ENCODE data around the gene TACR1.
"Not testable (repeated sequence)": the region's sequence is repeated elsewhere in the genome, so short reads cannot be mapped to it uniquely, and the experiment has no call there.

The TACR1 gene

GRCh38 chr2:75146221-75146605 is 53.1 kb downstream of the TACR1 start:
- DNase-seq (ENCODE audit: low read depth, low spot score), result not testable (repeated sequence)

GRCh38 chr2:75142081-75142480 is 57.2 kb downstream of the TACR1 start:
- DNase-seq (ENCODE audit: low read depth, low spot score), result no peak

GRCh38 chr2:75140288-75140687 is 59.0 kb downstream of the TACR1 start:
- no peak for DNase-seq (ENCODE audit: low read depth, low spot score)

GRCh38 chr2:75139171-75139570 is 60.1 kb downstream of the TACR1 start:
- no peak for DNase-seq (ENCODE audit: low read depth, low spot score)

- no peak for DNase-seq (ENCODE audit: low read depth, low spot score)
Measured at GRCh38 chr2:75138528-75138927, 60.8 kb downstream of the TACR1 start.

- no peak for DNase-seq (ENCODE audit: low read depth, low spot score)
Measured at GRCh38 chr2:75135776-75136400, 63.4 kb downstream of the TACR1 start.

GRCh38 chr2:75134860-75135259 is 64.5 kb downstream of the TACR1 start:
- no peak for DNase-seq (ENCODE audit: low read depth, low spot score)

- no peak for DNase-seq (ENCODE audit: low read depth, low spot score)
Measured at GRCh38 chr2:75133621-75134570, 65.4 kb downstream of the TACR1 start.

- DNase-seq (ENCODE audit: low read depth, low spot score), result no peak
Measured at GRCh38 chr2:75130171-75130570, 69.1 kb downstream of the TACR1 start.

GRCh38 chr2:75123876-75124275 is 75.4 kb downstream of the TACR1 start:
- no peak for DNase-seq (ENCODE audit: low read depth, low spot score)

- no peak for DNase-seq (ENCODE audit: low read depth, low spot score)
Measured at GRCh38 chr2:75113231-75113869, 86.0 kb downstream of the TACR1 start.

- DNase-seq (ENCODE audit: low read depth, low spot score), result no peak
Measured at GRCh38 chr2:75108937-75109482, 90.3 kb downstream of the TACR1 start.

GRCh38 chr2:75102011-75102410 is 97.3 kb downstream of the TACR1 start:
- DNase-seq (ENCODE audit: low read depth, low spot score), result no peak

- no peak for DNase-seq (ENCODE audit: low read depth, low spot score)
Measured at GRCh38 chr2:75100801-75101151, 98.5 kb downstream of the TACR1 start.

- DNase-seq (ENCODE audit: low read depth, low spot score), result no peak
Measured at GRCh38 chr2:75100011-75100800, 99.1 kb downstream of the TACR1 start.

GRCh38 chr2:75099521-75099922 is 99.8 kb downstream of the TACR1 start:
- no peak for DNase-seq (ENCODE audit: low read depth, low spot score)

- peak; percentile 12 for DNase-seq (ENCODE audit: low read depth, low spot score)
Measured at GRCh38 chr2:75098856-75099255, 100.5 kb downstream of the TACR1 start.

- no peak for DNase-seq (ENCODE audit: low read depth, low spot score)
Measured at GRCh38 chr2:75097831-75098230, 101.5 kb downstream of the TACR1 start.

GRCh38 chr2:75094405-75094804 is 104.9 kb downstream of the TACR1 start:
- DNase-seq (ENCODE audit: low read depth, low spot score), result no peak

GRCh38 chr2:75090770-75091515 is 108.4 kb downstream of the TACR1 start:
- DNase-seq (ENCODE audit: low read depth, low spot score), result no peak

- DNase-seq (ENCODE audit: low read depth, low spot score), result no peak
Measured at GRCh38 chr2:75089471-75089870, 109.8 kb downstream of the TACR1 start.
